Heart right ventricle (tissue), 16 donors: ENCODE measurements around the gene MEX3B. TPM values are rescaled to one million over a fixed set of nuclear protein-coding genes. Genes with fewer than 3 reads are reported as not detected.
"Not testable (repeated sequence)": the region's sequence is repeated elsewhere in the genome, so short reads cannot be mapped to it uniquely, and the experiment has no call there.

Experiments used
- ATAC-seq, 8 donors: fragments of 200-7000 bp; cut with Tn5 transposase; one replicate each; pipeline ENCODE4 v1.9.1; 2020; ENCODE audit warnings: mild to moderate bottlenecking in 8 of 8, moderate library complexity in 8 of 8, moderate number of reproducible peaks in 1 of 8
- DNase-seq, 2 donors: peaks; one replicate each; pipeline ENCODE4 v3.0.0-alpha.2; 2020
- H3K27ac ChIP-seq, 10 donors: fragments of 200-600 bp; sonication (generic) in 2 of 10; one replicate each; pipeline versions ENCODE4 v1.5.0 to v1.8.0; 2020 to 2022; ENCODE audit warnings: mild to moderate bottlenecking in 3 of 10
- H3K27me3 ChIP-seq, 7 donors: fragments of 200-600 bp; one replicate each; pipeline ENCODE4 v1.8.0; 2021 to 2022; ENCODE audit warnings: mild to moderate bottlenecking in 2 of 7
- H3K36me3 ChIP-seq, 9 donors: fragments of 200-600 bp; sonication (generic) in 1 of 9; one replicate each; pipeline versions ENCODE4 v1.5.0 to v1.8.0; 2020 to 2022; ENCODE audit warnings: mild to moderate bottlenecking in 2 of 9
- H3K4me1 ChIP-seq, 9 donors: fragments of 200-600 bp; sonication (generic) in 1 of 9; one replicate each; pipeline versions ENCODE4 v1.5.0 to v1.8.0; 2020 to 2022; ENCODE audit warnings: mild to moderate bottlenecking in 4 of 9
- H3K4me3 ChIP-seq, 10 donors: fragments of 200-600 bp; sonication (generic) in 2 of 10; one replicate each; pipeline versions ENCODE4 v1.5.0 to v1.8.0; 2020 to 2022; ENCODE audit warnings: mild to moderate bottlenecking in 7 of 10, moderate library complexity in 2 of 10
- H3K9me3 ChIP-seq, 11 donors: fragments of 200-600 bp in 10 of 11; sonication (generic) in 2 of 11; one replicate each; pipeline versions ENCODE4 v1.5.0 to v1.8.0; 2013 to 2022; ENCODE audit warnings: mild to moderate bottlenecking in 2 of 11, control low read depth in 1 of 11, moderate library complexity in 1 of 11
- WGBS, 2 donors: extraction: QIAGEN DNeasy Blood & Tissue Kit; methylation state at CpG; one replicate each; pipeline ENCODE4 v1.1.7; 2013; ENCODE audit warnings: inconsistent platforms in 1 of 2; 5-methylcytosine and 5-hydroxymethylcytosine counted together
- intact Hi-C, 10 donors: fragments of 100-400 bp; cut with DNase I; formaldehyde crosslinking; loops; one replicate each; pipeline versions ENCODE4 v1.11.1 to v1.14.2; 2022
- polyA plus RNA-seq, 2 donors: library from polyadenylated mRNA; stranded (reverse); fragments of 200-250 nt; gene quantifications; one replicate each; pipeline ENCODE4 v1.2.3, GENCODE V29; 2013
- total RNA-seq, 10 donors: library from RNA; stranded (reverse); fragmentation: NEBNext Ultra II Directional in 3 of 10; extraction: Animal tissue kit (Norgen Biotek cat#: 25700) in 3 of 10; gene quantifications; one replicate each; pipeline versions ENCODE4 v1.2.1 to v1.2.4, GENCODE V29; 2021 to 2023
- TF ChIP-seq, protein P1 (sequence below), 9 donors: fragments of 200-600 bp; sonication (generic) in 2 of 9; IDR thresholded peaks; one replicate each; pipeline versions ENCODE4 v1.5.0 to v1.8.0; 2021 to 2022; ENCODE audit warnings: antibody characterized with exemption in 9 of 9, mild to moderate bottlenecking in 5 of 9, moderate library complexity in 1 of 9
- donor health status: Arrhythmogenic right ventricular cardiomyopathy.
- donor health status: ischemic (EF 13 %, LVEDD 7.1; RV severe dilation, severe dysfunction).
- donor health status: healthy with polysubstance abuse.
- donor health status: DM: no; HTN: yes; CAD: no.
- donor health status: DM: no; HTN: no; CAD: no.
- donor health status: ischemic (EF 25% LVEDD 6.9; RV normal size, moderate dysfunction).
- donor health status: ischemic (EF 25% LVEDD 5.7; RV mildly dilated, moderate dysfunction).
- donor health status: healthy.
- donor health status: DM: yes; HTN: yes; CAD: no.
- donor health status: Ischemic cardiomyopathy.
- donor health status: ischemic (EF 35%, LVEDD 5.7; RV mildly dilated, moderate dysfunction).
- donor health status: nonischemic (EF 11% LVEDD 7.7; RV severe dilation, severe dysfunction).
- donor health status: DM: yes; HTN: yes; CAD: no.
- donor health status: PGD.
- donor health status: ischemic (EF 29% LVEDD 5.4; RV normal size, mild dysfunction).
- donor health status: nonischemic (EF 23%, LVEDD 6.1; RV moderate dilation, normal function).

The MEX3B gene
- total and polyA plus RNA-seq, 12 donors = 1.3 to 5.0 (median 2.8) TPM

DNA sequence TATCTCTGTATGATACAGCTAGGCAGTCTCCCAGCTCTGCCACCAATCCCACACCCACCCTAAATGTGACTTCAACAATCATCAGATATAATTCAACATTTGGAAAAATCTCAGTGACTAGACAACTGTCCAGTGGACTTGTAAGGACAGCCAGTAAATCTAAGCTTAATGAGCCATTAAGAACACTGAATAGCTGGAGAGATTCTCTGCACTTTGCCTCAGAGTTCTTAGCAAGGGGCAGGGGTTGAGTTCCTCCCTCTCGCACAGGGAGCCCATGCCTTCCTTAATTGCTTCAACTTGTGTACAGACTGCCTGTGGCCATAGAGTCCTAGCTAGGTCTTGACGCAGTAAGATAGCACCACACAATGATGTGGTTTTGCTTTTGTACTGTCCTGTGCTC is 15.6 kb downstream of the MEX3B start:
- 94 to 98% methylated on average over 2 of the region's 2 CpGs for WGBS, 2 donors
- no peaks in the 10 kb centered on the region for H3K4me1 ChIP-seq
- H3K9me3 ChIP-seq = no peaks in the 10 kb centered on the region
- no peak for ATAC-seq
- H3K27me3 ChIP-seq = no peaks in the 10 kb centered on the region
- H3K4me3 ChIP-seq = no peak overlapping the region
- no peaks in the 10 kb centered on the region for H3K36me3 ChIP-seq
- no peak overlapping the region for H3K27ac ChIP-seq
- TF ChIP-seq, protein P1, sequence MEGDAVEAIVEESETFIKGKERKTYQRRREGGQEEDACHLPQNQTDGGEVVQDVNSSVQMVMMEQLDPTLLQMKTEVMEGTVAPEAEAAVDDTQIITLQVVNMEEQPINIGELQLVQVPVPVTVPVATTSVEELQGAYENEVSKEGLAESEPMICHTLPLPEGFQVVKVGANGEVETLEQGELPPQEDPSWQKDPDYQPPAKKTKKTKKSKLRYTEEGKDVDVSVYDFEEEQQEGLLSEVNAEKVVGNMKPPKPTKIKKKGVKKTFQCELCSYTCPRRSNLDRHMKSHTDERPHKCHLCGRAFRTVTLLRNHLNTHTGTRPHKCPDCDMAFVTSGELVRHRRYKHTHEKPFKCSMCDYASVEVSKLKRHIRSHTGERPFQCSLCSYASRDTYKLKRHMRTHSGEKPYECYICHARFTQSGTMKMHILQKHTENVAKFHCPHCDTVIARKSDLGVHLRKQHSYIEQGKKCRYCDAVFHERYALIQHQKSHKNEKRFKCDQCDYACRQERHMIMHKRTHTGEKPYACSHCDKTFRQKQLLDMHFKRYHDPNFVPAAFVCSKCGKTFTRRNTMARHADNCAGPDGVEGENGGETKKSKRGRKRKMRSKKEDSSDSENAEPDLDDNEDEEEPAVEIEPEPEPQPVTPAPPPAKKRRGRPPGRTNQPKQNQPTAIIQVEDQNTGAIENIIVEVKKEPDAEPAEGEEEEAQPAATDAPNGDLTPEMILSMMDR (IDR thresholded peaks at IDR 0.05) = no peak
- DNase-seq = no peak
- intact Hi-C loops = loop anchor here in 1 of 10 donors (10.0 kb wide), 1 partner anchor 75 kb away; no protein-coding TSS in a partner anchor

DNA sequence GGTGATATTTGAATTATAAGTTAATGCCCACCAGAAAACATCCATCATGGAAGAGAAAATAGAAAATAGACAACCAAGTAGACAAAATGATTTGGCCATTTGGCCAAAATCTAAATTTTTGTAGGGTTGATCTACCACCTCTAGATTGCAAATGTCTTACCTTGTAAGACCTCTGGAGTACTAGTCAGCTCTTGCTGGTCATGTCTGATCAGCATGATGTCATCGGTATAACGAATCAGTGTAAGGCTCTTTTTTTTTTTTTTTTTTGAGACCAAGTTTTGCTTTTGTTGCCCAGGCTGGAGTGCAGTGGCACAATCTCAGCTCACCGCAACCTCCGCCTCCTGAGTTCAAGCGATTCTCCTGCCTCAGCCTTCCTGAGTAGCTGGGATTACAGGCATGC is 17.7 kb downstream of the MEX3B start:
- DNase-seq, intact Hi-C loops, H3K4me3 ChIP-seq, H3K4me1 ChIP-seq, H3K27ac ChIP-seq, H3K9me3 ChIP-seq, H3K27me3 ChIP-seq, ATAC-seq, H3K36me3 ChIP-seq: not testable (repeated sequence)
- 75 to 79% methylated on average over 5 of the region's 5 CpGs for WGBS, 2 donors

DNA sequence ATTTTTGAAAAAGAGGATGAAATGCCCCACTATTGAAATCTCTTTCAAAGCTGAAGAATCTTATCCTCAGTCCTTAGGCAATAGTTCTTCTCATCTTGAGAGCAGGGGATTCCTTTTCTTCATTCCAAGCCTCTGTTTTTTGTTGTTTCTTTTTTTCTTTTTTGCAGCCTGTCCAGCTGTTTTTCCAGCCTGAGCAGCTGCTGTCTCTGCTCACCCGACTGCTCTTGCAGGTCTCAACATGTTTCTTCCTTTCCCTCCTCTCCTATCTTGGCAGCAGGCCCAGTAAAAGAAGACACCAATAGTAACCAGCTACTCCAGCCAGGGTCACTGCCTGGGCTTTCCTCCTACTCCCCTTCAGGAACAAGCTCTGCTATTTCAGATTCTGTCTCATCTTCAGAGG is 23.8 kb downstream of the MEX3B start:
- no peak overlapping the region for H3K4me3 ChIP-seq
- ATAC-seq = peak in 4 of 8 donors; percentile 41 to 76 (median 57)
- no peaks in the 10 kb centered on the region for H3K9me3 ChIP-seq
- WGBS, 2 donors = 0 to 6% methylated on average over 1 of the region's 1 CpG
- H3K4me1 ChIP-seq = peaks cover 0 to 7% (median 0%) of the 10 kb centered on the region in 9 donors
- TF ChIP-seq, protein P1 (IDR thresholded peaks at IDR 0.05) = no peak
- intact Hi-C loops = no loop called here
- no peaks in the 10 kb centered on the region for H3K36me3 ChIP-seq
- DNase-seq = peak in 1 of 2 donors; percentile 57
- H3K27ac ChIP-seq = no peak overlapping the region
- peaks cover 0 to 4% (median 0%) of the 10 kb centered on the region in 7 donors for H3K27me3 ChIP-seq

DNA sequence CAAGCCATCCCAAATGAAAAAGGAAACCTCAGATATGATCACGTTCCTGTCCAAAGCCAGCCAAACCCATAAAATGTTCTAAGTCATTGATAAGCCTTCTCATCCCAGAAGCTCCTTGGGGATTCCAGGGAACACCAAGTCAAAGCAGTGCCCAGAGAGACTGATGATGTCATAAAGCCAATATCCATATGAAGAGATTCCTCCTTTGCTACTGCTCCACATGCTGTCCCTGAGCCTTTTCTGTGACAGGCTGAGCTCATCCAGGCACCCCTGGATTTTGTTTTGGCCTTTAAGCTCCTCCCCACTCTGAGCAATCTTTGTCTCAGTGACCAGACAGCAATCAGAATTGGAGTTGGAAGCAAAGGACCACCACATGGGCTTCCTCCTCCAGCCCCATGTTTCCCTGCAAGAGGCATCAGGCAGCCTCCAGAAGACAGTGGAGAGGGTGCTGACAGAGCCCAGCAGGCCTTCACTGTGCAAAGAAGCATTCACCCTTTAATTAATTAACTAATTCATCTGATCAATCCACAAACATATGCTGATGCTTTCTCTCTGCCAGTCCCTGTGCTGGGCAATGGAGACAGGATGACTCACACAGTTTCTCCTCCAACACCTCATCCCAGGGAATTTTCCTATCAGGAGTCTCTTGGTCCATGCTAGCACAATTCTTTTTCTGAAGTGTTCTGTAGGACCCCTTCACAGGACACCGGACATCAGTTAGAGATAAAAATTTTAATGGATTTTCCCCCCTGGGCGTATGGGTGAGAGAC is 25.0 kb downstream of the MEX3B start:
- Histone ChIP-seq H3K36me3 (no peaks in the 10 kb centered on the region), H3K27me3 (peaks cover 0 to 6% (median 0%) of the 10 kb centered on the region in 7 donors), H3K4me1 (peaks cover 0 to 7% (median 0%) of the 10 kb centered on the region in 9 donors), H3K9me3 (no peaks in the 10 kb centered on the region), H3K27ac (no peak overlapping the region), H3K4me3 (no peak overlapping the region)
- intact Hi-C loops = no loop called here
- WGBS, 2 donors = 86 to 89% methylated on average over 3 of the region's 3 CpGs
- ATAC-seq = no peak
- TF ChIP-seq, protein P1 (IDR thresholded peaks at IDR 0.05) = no peak
- DNase-seq = no peak

DNA sequence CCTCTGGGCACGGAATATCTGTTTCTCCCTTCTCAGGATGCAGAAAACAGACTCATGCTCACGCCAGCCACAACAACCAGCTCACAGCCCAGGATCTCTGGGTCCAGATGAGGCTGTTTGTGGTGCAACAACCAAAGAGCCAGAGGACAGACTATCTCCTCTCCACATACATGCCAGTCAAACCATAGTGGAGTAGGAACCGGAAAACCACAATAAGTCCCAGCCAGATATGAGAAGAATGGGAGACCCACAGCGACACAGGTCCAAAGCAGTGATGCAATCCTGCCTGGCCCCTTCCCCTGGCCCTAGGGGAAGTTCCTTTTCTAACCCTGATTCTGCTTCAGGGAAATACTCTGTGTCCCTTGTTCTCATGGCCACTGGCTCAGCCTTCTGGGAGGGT is 27.6 kb downstream of the MEX3B start:
- Histone ChIP-seq H3K36me3 (no peaks in the 10 kb centered on the region), H3K4me1 (peaks cover 0 to 7% (median 0%) of the 10 kb centered on the region in 9 donors), H3K27me3 (peaks cover 0 to 11% (median 0%) of the 10 kb centered on the region in 7 donors), H3K4me3 (no peak overlapping the region), H3K9me3 (no peaks in the 10 kb centered on the region), H3K27ac (no peak overlapping the region)
- no peak for ATAC-seq
- intact Hi-C loops = loop anchor here in 1 of 10 donors (10.0 kb wide), 1 partner anchor 53 kb away; no protein-coding TSS in a partner anchor
- no peak for DNase-seq
- 79 to 86% methylated on average over 4 of the region's 4 CpGs for WGBS, 2 donors
- TF ChIP-seq, protein P1 (IDR thresholded peaks at IDR 0.05) = no peak
